ENCODE data around the gene CALML3.

DNA sequence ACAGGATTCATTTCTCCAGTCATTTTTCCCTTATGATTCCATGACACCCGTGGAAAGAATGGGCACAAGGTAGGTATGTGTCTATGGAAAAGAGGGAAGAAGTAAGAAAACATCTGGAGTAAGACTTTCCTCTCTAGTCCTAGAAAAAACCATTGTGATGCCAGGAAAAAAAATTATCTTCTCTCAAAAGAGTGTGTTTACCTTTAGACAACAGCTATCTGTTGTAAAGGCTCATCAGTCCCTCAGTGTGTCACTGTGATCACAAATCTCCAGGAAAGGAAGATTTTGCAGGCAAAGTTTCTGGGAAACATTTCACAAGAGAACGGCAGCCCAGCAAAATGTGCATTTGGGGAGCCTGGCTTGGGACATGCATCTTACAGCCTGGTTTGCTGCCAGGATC is 44.8 kb downstream of the CALML3 start:
- no peak for TF ChIP-seq CTCF (IDR thresholded peaks at IDR 0.05; ENCODE audit: low read depth, low read length)
- no peak for TF ChIP-seq EZH2phosphoT487 (IDR thresholded peaks at IDR 0.05; ENCODE audit: low read depth)

Data from OCI-LY3 (cell line).